Measurements from ENCODE around the gene HMX1. TPM values are rescaled to one million over a fixed set of nuclear protein-coding genes. Genes with fewer than 3 reads are reported as not detected.

HMX1 gene
- total and polyA plus RNA-seq, 2 experiments from 2014 or later, result 0.69 TPM; not detected in 1

DNA sequence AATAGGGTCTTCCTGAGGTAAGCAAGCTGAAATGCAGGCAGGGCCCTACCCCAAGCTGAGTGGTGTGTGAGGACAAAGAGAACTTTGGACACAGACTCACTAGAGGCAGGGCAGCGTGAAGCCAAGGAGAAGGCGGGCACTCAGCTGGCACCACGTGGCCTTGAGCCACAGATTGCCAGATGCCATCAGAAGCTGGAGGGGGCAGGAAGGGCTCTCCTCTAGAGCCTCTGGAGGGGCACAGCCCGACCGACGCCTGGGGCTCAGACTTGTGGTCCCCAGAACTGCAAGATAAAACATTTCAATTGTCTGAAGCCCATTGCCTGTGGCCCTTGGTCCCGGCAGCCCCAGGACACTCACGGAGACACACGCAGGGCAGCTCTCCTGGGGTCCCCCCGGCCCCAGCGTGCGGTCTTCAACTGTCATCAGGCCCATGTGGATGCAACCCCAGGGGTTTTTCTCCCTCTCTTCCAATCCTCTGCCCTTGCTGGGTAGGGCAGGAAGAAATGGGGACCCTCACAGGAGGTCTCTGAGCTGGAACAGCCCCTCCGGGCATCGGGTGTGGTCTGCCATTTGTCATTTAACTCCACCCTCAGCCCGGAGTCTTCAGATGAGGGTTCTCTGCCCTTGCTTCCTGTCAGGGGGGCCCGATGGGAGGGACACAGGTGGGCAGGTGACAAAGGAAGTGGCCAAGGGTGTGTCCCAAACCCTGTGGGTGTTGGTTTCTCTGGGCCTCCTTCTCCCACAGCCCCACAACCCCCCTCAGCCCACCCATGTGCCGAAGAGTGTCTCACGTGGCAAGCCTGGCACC is 22.2 kb downstream of the HMX1 start (continued):
- TF ChIP-seq ZNF462 (CRISPR knock-in tag; IDR thresholded peaks at IDR 0.05) (no peak), EZH2phosphoT487 (IDR thresholded peaks at IDR 0.05; ENCODE audit: unreplicated experiment) (no peak), ZNF114 (CRISPR knock-in tag; IDR thresholded peaks at IDR 0.05) (no peak), JUNB (IDR thresholded peaks at IDR 0.05; ENCODE audit: unreplicated experiment) (no peak)
- TF ChIP-seq, protein P1, sequence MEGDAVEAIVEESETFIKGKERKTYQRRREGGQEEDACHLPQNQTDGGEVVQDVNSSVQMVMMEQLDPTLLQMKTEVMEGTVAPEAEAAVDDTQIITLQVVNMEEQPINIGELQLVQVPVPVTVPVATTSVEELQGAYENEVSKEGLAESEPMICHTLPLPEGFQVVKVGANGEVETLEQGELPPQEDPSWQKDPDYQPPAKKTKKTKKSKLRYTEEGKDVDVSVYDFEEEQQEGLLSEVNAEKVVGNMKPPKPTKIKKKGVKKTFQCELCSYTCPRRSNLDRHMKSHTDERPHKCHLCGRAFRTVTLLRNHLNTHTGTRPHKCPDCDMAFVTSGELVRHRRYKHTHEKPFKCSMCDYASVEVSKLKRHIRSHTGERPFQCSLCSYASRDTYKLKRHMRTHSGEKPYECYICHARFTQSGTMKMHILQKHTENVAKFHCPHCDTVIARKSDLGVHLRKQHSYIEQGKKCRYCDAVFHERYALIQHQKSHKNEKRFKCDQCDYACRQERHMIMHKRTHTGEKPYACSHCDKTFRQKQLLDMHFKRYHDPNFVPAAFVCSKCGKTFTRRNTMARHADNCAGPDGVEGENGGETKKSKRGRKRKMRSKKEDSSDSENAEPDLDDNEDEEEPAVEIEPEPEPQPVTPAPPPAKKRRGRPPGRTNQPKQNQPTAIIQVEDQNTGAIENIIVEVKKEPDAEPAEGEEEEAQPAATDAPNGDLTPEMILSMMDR (conservative IDR thresholded peaks at IDR 0.05; ENCODE audit: low read depth in 2 of 2), result no peak
